IgD-negative memory B cell (primary cell): ENCODE results near the gene MTCL1. TPM values are rescaled to one million over a fixed set of nuclear protein-coding genes. Genes with fewer than 3 reads are reported as not detected.

Experiments used
- H3K27ac Mint-ChIP-seq, 3 donors: one replicate each; pipeline ENCODE4 v1.8.0; 2020 to 2022; ENCODE audit warnings: mild to moderate bottlenecking in 3 of 3, mixed read lengths in 3 of 3, moderate library complexity in 1 of 3
- H3K27me3 Mint-ChIP-seq: one replicate; pipeline ENCODE4 v1.8.0; 2021; ENCODE audit warnings: mixed read lengths
- H3K36me3 Mint-ChIP-seq: one replicate; pipeline ENCODE4 v1.8.0; 2020; ENCODE audit warnings: mild to moderate bottlenecking, mixed read lengths
- H3K4me1 Mint-ChIP-seq, 3 donors: one replicate each; pipeline ENCODE4 v1.8.0; 2020 to 2022; ENCODE audit warnings: mixed read lengths in 3 of 3, mild to moderate bottlenecking in 1 of 3
- H3K4me3 Mint-ChIP-seq, 4 donors: one replicate each; pipeline ENCODE4 v1.8.0; 2020 to 2022; ENCODE audit warnings: mild to moderate bottlenecking in 4 of 4, mixed read lengths in 4 of 4, moderate library complexity in 3 of 4
- H3K9me3 Mint-ChIP-seq, 3 donors: one replicate each; pipeline ENCODE4 v1.8.0; 2020 to 2021; ENCODE audit warnings: mixed read lengths in 3 of 3, mild to moderate bottlenecking in 1 of 3
- polyA plus RNA-seq: library from polyadenylated mRNA; unstranded; fragments of 300-500 nt; fragmentation: Illumina TruSeq; gene quantifications from one replicate; pipeline ENCODE4 v1.2.3, GENCODE V29; 2021

Gene MTCL1
- polyA plus RNA-seq, 1 donor from 2014 or later: 0.28 TPM

DNA sequence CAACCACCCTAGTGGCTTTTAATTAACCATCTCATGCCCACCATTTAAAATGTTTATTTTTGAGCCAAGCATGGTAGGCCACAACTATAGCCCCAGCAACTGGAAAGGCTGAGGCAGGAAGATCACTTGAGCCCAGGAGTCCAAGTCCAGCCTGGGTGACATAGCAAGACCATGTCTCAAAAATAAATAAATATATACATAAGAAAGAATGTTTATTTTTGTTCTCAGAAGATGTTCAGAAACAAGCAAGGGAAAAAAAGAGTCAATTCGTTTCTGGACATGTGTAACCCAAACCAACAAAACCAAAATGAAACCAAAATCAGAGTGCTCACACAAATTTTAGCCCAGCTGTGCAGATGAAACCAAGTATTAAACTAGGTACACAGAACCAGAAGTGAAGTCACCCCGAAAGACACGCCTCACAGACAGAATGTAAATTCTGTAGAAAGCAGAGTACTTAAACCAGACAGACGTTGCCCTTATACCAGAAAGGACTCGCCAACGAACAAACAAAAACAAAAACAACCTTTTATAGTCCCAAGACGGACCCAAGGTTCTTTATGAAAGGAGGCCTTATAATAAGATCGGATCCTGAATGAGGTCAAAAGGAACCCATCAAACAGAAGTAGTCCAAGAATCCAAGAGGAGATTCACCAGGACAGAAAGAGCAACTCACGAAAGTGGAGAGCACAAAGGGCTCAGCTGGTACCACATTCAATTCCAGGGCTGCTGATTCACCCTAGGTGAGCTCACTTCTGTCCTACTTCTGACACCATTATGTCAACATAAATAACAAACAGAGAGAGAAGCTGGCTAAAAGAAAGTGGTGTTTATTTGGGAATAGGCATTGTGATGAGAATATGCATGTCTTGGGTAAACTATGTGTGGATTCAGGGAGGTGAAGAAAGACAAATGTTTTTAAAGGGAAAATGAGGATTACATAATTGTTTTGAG, 31.8 kb upstream of the MTCL1 start:
- peaks cover 5 to 7% (median 6%) of the 10 kb centered on the region in 3 donors for H3K4me1 Mint-ChIP-seq
- no peaks in the 10 kb centered on the region for H3K9me3 Mint-ChIP-seq
- H3K27ac Mint-ChIP-seq: no peak overlapping the region
- peak overlapping the region in 3 of 4 donors; percentile 31 to 87 (median 52) for H3K4me3 Mint-ChIP-seq
- no peaks in the 10 kb centered on the region for H3K27me3 Mint-ChIP-seq
- H3K36me3 Mint-ChIP-seq: no peaks in the 10 kb centered on the region

DNA sequence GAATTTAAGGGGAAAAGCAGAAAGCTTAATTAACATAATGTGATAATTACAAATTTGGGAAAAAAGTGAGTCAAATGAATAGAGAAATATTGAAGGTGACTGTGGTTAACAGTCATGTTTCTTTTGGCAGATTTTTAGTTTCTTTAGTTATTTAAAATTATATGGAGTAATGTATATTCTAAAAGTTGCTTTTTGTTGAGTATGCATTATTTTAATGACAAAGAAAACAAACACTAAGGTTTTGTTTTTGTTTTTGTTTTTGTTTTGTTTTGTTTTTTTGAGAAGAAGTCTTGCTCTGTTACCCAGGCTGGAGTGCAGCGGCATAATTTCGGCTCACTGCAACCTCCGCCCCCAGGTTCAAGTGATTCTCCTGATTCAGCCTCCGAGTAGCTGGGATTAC, 30.3 kb upstream of the MTCL1 start:
- H3K27ac Mint-ChIP-seq: no peak overlapping the region

DNA sequence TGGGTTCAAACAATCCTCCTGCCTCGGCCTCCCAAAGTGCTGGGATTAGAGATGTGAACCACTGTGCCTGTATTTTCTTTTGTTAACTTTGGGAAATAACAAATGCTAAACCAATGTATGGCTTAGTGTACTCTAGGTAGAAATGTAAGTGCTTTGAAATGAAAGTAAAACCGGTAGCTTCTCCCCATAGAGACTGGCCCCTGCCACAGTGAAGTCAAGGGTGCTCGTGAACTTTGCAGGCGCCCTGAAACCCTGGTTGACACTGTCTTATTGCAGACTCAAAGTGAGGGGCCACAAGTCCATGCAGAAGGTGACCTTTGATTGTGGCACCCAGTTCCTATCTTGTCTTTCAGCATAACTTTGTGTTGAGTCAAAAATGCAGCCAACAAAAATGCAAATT, 24.2 kb upstream of the MTCL1 start:
- Mint-ChIP-seq H3K27ac (peak overlapping the region in 1 of 3 donors; percentile 47), H3K27me3 (no peaks in the 10 kb centered on the region), H3K36me3 (no peaks in the 10 kb centered on the region), H3K4me1 (peaks cover 0 to 3% (median 0%) of the 10 kb centered on the region in 3 donors), H3K9me3 (no peaks in the 10 kb centered on the region), H3K4me3 (no peak overlapping the region)

More for the DNA sequence above, 30.3 kb upstream of the MTCL1 start:
- no peaks in the 10 kb centered on the region for H3K9me3 Mint-ChIP-seq
- no peaks in the 10 kb centered on the region for H3K36me3 Mint-ChIP-seq
- H3K27me3 Mint-ChIP-seq: no peaks in the 10 kb centered on the region
- peaks cover 5 to 7% (median 6%) of the 10 kb centered on the region in 3 donors for H3K4me1 Mint-ChIP-seq
- no peak overlapping the region for H3K4me3 Mint-ChIP-seq

DNA sequence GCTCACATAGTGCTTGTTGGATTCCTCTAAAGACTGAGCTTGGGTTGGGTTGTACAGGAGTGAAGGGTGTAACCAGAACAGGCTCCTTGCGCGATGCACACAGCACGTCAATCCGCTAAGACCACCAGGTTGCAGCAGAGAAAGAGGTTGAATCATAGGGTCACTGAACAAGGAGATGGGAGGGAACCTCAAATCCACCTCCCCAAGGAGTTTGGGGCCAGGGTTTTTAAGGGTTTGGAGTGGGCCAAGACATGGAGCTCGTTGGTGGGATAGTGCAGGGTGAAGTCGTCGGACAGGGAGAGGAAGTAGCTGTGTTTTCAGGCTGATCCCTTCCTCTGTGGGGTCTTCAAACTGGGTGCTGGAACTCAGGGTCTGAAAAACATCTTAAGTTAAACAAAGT, 20.8 kb upstream of the MTCL1 start:
- Mint-ChIP-seq H3K36me3 (no peaks in the 10 kb centered on the region), H3K9me3 (no peaks in the 10 kb centered on the region), H3K27ac (no peak overlapping the region), H3K4me1 (peaks cover 0 to 3% (median 0%) of the 10 kb centered on the region in 3 donors), H3K4me3 (no peak overlapping the region), H3K27me3 (no peaks in the 10 kb centered on the region)

DNA sequence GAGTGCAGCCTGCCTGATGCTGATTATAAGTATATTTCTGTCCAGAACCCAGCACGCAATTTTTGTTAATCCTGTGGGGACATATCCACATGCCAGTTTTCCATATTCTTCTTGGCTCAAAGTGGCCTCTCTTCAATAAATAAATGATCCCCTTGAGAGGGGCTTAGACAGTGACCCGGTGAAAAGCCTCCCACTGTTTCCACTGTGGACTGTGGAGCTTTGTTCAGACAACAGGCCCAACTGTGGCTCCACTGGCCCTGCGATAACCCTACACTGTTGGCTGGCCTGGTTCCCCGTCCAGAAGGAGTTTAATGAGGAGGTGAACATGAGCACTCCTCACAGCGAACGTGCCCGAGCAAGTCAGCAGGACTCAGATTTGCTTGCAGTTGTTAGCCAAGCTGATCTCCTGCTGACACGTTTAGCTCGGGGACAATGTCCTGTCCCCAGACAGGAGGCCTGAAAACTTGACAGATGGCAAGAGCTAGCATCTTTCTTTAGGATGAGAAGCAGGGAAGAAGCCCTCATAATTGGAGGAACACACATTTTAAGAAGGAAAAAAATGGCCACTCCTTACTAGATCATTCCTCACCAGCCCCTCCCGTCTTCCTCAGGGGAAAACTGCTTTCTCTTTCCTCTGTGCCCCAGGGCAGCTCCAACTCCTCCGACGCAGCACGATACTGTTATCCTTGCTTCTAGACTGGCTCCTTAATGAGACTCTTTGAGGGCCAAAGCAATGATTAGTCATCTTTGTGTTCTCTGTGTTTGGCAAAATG, 20.0 kb upstream of the MTCL1 start:
- H3K36me3 Mint-ChIP-seq: no peaks in the 10 kb centered on the region
- H3K27ac Mint-ChIP-seq: no peak overlapping the region
- no peaks in the 10 kb centered on the region for H3K9me3 Mint-ChIP-seq
- peaks cover 0 to 3% (median 0%) of the 10 kb centered on the region in 3 donors for H3K4me1 Mint-ChIP-seq
- no peak overlapping the region for H3K4me3 Mint-ChIP-seq
- H3K27me3 Mint-ChIP-seq: no peaks in the 10 kb centered on the region

DNA sequence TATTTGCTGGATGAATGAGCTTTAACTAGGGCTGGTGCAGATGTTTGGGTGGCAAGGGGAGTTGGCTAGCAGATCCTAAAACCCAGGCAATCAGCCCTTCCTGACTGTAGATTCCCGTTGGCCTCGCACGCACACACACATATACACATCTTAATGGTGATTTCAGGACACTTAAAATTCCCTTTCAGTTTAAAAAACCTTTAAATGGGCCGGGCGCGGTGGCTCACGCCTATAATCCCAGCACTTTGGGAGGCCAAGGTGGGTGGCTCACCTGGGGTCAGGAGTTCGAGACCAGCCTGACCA, 19.5 kb upstream of the MTCL1 start:
- no peaks in the 10 kb centered on the region for H3K27me3 Mint-ChIP-seq
- no peak overlapping the region for H3K27ac Mint-ChIP-seq
- no peak overlapping the region for H3K4me3 Mint-ChIP-seq
- peaks cover 0 to 3% (median 0%) of the 10 kb centered on the region in 3 donors for H3K4me1 Mint-ChIP-seq
- H3K9me3 Mint-ChIP-seq: no peaks in the 10 kb centered on the region
- no peaks in the 10 kb centered on the region for H3K36me3 Mint-ChIP-seq

DNA sequence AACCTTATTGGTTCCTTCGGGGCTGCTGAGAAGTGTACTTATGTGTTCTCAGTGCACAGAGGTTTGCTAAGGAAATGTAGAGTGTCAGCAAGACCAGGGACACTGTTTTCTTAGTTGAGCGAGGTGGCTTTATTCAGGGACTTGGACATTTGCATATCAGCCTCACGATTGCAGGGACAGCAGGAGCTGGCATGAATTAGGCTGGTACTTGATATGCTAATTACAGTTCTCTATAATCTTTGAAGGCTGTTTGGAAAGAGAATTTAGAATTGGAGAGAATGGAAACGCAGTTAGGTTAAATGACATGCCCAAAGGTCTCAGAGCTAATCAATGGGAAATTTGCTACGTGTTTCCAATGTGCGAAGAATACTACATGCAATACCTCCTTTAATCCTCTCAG, 18.7 kb upstream of the MTCL1 start:
- no peaks in the 10 kb centered on the region for H3K36me3 Mint-ChIP-seq
- no peaks in the 10 kb centered on the region for H3K4me1 Mint-ChIP-seq
- no peak overlapping the region for H3K27ac Mint-ChIP-seq
- no peak overlapping the region for H3K4me3 Mint-ChIP-seq
- no peaks in the 10 kb centered on the region for H3K9me3 Mint-ChIP-seq
- no peaks in the 10 kb centered on the region for H3K27me3 Mint-ChIP-seq

DNA sequence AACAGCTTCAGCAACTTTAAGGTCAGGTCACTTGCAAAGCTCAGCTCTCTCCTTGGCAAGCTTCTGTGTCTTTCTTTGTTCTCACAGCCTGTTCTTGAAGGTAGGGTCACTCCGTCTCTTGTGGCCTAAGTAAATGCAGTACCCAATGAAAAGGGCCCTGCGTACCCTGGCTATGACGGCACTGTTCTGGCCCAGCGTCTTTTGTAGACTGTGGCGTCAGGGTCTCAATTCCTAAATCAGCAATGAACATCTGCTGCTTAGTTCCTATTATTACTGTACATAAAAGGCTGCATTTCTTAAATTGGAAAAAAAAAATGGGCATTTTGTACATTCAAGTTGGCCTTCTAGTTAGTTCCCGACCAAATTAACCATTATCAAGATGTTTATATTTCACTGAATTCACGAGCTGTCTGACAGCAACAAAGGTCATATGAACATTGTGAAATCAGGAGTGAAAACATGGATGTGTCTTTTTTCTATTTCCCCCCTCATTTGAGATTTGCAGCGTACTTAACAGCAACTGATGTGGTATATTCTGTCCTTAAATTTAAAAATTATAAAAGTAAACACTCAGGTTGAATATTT, 17.0 kb upstream of the MTCL1 start:
- H3K36me3 Mint-ChIP-seq: no peaks in the 10 kb centered on the region
- H3K4me1 Mint-ChIP-seq: no peaks in the 10 kb centered on the region
- no peak overlapping the region for H3K4me3 Mint-ChIP-seq
- no peaks in the 10 kb centered on the region for H3K27me3 Mint-ChIP-seq
- H3K27ac Mint-ChIP-seq: no peak overlapping the region
- no peaks in the 10 kb centered on the region for H3K9me3 Mint-ChIP-seq

DNA sequence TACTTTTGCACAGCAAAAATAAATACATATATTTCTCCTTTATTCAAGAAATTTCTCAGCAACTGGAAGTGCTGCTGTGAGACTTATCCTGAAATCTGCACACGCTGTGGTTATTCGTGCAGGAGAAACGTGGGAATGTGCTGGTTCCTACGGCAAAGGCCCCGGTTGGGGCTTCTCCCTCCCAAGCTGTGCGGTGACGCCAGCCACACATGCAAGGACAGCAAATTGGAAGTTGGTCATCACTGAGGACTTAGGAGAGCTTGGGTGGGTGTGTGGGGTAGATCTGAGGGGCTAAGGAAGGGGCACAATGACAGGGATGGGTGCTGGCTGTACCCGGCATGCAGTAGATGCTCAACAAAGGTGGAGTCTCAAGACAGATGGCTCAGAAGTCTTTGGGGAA, 16.5 kb upstream of the MTCL1 start:
- Mint-ChIP-seq H3K27ac (no peak overlapping the region), H3K9me3 (no peaks in the 10 kb centered on the region)

DNA sequence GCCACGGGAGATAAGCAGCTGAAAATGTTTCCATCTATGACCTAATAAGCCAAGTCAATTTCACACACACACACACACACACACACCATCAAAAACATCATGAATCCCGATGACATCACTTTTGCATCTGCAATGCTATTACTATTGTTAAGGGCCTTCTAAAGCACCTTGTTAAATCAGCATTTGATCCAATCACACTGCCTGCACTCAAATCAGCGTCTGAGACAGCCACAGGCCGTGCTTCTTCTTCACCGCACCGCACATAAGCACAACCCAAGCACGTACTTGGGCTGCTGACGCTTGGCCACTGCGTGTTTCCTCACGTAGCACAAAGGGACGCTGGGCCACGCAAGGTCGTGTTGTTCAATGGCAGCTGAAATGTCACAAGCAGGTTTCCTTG, 15.8 kb upstream of the MTCL1 start:
- Mint-ChIP-seq H3K4me1 (no peaks in the 10 kb centered on the region), H3K36me3 (no peaks in the 10 kb centered on the region), H3K27ac (no peak overlapping the region), H3K4me3 (no peak overlapping the region), H3K9me3 (no peaks in the 10 kb centered on the region), H3K27me3 (no peaks in the 10 kb centered on the region)

More for the DNA sequence above, 16.5 kb upstream of the MTCL1 start:
- H3K4me3 Mint-ChIP-seq: no peak overlapping the region
- H3K4me1 Mint-ChIP-seq: no peaks in the 10 kb centered on the region
- no peaks in the 10 kb centered on the region for H3K36me3 Mint-ChIP-seq
- H3K27me3 Mint-ChIP-seq: no peaks in the 10 kb centered on the region

DNA sequence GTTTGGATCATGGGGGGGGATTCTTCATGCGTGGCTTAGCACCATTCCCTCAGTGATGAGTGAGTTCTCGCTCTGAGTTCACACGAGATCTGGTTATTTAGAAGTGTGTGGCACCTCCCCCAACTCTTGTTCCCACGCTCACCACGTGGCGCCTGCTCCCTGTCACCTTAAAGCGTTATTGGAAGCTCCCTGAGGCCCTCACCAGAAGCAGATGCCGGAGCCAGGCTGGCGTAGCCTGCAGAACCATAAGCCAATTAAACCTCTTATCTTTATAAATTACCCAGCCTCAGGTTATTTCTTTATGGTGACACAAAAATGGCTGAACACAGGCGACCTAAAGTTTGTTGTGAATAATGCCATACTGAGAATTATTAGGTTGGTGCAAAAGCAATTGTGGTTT, 10.5 kb upstream of the MTCL1 start:
- peaks cover 8% of the 10 kb centered on the region in 3 donors for H3K4me1 Mint-ChIP-seq
- no peaks in the 10 kb centered on the region for H3K9me3 Mint-ChIP-seq
- H3K27me3 Mint-ChIP-seq: peaks cover 4% of the 10 kb centered on the region
- H3K4me3 Mint-ChIP-seq: no peak overlapping the region
- no peak overlapping the region for H3K27ac Mint-ChIP-seq
- no peaks in the 10 kb centered on the region for H3K36me3 Mint-ChIP-seq

DNA sequence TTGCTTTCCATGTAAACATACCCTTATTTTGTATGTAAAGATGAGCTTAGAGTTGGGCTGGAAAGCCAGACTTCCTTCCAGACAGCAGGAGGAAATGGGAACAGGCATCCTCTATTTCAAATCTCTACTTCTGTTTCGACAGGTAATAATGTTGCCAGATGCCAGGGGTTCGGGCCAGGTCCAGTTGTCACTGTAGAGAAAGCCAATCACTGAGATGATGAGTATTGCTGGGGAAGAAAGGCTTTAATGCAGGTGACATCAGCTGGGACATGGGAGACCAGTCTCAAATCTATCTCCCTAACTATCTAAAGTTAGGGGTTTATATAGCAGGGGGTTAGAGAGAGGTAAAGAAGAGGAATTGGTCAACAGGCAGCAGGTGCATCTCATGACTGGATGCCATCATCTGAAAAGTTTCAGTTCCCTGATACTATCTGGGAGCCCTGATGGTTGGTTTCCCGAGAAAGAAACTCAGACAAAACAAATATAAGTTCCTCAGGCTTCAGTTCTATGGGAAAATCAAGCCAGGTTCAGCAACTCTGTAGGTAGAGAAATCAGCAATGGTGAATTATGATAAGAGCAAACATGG, 9.3 kb upstream of the MTCL1 start:
- peak overlapping the region in 3 of 4 donors; percentile 10 to 56 (median 56) for H3K4me3 Mint-ChIP-seq
- no peaks in the 10 kb centered on the region for H3K36me3 Mint-ChIP-seq
- peaks cover 8% of the 10 kb centered on the region in 3 donors for H3K4me1 Mint-ChIP-seq
- H3K27me3 Mint-ChIP-seq: peaks cover 4% of the 10 kb centered on the region
- H3K27ac Mint-ChIP-seq: peak overlapping the region; percentile 12 to 86 (median 28)
- no peaks in the 10 kb centered on the region for H3K9me3 Mint-ChIP-seq

DNA sequence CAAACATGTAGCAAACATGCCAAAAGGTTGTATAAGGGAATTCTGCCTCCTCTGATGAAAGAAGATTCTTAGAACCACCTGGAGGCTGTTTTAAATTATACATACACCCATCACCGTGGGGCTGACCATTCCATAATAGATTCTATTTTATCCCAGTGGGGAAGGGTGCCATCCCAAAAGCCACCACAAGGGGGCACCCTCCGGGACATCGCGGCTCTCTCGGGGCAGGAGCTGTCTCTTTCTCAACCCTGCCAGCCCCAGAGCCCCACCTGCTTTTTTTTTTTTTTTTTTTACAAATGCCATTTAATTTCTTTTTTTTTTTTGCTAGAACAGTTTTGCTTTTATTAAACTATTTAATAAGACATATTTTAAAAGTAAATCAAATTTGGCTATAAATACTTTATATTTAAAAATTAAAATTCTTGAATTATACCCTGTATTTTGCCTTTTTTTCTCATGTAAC, 8.6 kb upstream of the MTCL1 start:
- no peaks in the 10 kb centered on the region for H3K9me3 Mint-ChIP-seq
- peaks cover 4% of the 10 kb centered on the region for H3K27me3 Mint-ChIP-seq
- H3K27ac Mint-ChIP-seq: peak overlapping the region in 2 of 3 donors; percentile 28 to 86
- no peaks in the 10 kb centered on the region for H3K36me3 Mint-ChIP-seq
- H3K4me3 Mint-ChIP-seq: peak overlapping the region in 1 of 4 donors; percentile 51
- H3K4me1 Mint-ChIP-seq: peaks cover 8% of the 10 kb centered on the region in 3 donors

DNA sequence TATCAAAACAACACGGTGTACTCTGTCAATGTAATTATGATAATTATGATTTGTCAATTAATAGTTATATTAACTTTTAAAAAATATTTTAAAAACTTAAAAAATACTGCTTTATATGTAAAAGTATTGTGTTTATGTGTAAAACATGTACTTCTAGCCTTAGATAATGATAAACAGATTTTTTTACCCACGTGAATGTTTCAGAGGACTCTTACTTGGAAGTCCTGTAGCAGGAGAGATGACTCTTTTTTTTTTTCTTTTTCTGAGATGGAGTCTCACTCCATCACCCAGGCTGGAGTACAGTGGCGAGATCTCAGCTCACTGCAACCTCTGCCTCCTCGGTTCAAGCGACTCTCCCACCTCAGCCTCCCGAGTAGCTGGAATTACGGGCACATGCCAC, 6.2 kb upstream of the MTCL1 start:
- Mint-ChIP-seq H3K27me3 (peaks cover 18% of the 10 kb centered on the region), H3K4me1 (peaks cover 11 to 18% (median 12%) of the 10 kb centered on the region in 3 donors), H3K27ac (no peak overlapping the region), H3K36me3 (no peaks in the 10 kb centered on the region), H3K4me3 (no peak overlapping the region), H3K9me3 (no peaks in the 10 kb centered on the region)

DNA sequence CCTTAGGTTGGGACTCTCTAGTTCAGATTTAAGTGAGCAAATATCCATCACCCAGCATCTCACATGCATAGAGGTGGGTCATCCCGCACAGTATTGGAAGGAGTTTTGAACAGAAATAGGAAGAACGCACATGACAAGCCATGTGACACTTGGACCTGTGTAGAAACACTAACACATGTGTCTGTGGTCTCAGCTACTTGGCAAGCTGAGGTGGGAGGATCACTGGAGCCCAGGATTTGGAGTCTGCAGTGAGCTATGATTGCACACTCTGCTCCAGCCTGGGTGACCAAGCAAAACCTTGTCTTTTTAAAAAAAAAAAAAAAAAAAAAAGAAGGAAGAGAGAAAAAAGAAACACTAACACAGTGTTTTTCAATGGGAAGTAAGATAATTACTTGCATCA, 5.4 kb upstream of the MTCL1 start:
- Mint-ChIP-seq H3K36me3 (no peaks in the 10 kb centered on the region), H3K9me3 (no peaks in the 10 kb centered on the region), H3K27ac (no peak overlapping the region), H3K4me1 (peaks cover 14 to 24% (median 14%) of the 10 kb centered on the region in 3 donors), H3K27me3 (peaks cover 22% of the 10 kb centered on the region), H3K4me3 (peak overlapping the region in 1 of 4 donors; percentile 16)
